HG02973 (cell line): ENCODE data around the gene CRTC1.

Experiments
- ATAC-seq: cut with Tn5 transposase; IDR thresholded peaks from one replicate; pipeline ENCODE4 v1.9.1; 2021; ENCODE audit warnings: moderate library complexity; ENCODE audit not compliant: unreplicated experiment

The CRTC1 gene

GRCh38 chr19:18699403-18700054 lies 16.0 kb downstream of the CRTC1 start:
- ATAC-seq, result no peak

DNA sequence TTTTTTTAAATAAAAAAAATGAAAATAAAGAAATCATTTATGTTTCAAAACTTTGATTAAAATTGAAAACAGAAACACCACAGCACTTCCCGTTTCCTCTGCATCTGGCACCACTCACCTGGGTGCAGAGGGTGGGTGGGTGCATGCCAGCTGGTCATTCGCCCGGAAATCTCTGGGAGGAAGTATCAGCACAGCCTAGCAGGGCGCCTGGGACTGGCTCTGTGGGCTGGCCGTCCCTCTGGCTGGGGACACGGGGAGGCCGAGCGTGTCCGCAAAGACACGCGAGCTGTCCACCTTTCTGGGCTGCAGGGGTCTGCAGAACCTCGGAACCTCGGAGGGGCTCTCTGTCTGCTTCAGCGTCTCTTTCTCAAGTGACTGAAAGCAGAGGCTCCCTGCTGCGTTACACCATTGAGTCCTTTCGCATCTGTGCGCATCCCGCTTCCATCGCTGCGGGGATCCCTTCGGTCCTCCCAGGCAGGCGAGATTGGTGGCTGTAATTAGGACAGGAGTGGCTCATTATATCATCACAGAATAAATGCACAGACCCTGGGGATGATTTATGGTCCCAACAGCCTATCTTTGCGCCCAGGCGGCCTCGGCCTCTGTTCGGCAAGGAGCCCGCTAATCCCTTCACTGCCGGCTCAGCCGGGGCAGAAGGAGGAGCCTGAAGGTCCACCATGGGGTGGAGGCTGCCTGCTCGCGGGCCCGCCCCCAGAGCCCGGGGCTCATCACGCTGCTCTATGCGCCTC lies 17.2 kb downstream of the CRTC1 start:
- peak; percentile 68 for ATAC-seq

GRCh38 chr19:18701250-18701608 lies 17.7 kb downstream of the CRTC1 start:
- peak; percentile 12 for ATAC-seq

DNA sequence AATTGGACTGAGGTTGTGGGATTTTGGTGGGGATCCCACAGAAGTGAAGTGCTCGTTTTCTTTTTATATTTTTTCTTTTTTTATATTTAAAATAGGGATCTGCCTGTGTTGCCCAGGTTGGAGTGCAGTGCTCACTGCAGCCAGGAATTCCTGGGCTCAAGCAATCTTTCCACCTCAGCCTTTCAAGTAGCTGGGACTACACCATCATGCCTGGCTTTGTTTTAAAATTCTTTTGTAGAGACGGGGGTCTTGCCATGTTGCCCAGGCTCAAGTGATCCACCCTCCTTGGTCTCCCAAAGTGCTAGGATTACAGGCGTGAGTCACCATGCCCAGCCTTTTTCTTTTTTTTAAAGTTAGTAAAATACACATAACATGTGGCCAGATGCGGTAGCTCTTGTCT lies 20.6 kb downstream of the CRTC1 start:
- ATAC-seq, result no peak

GRCh38 chr19:18704971-18705370 lies 21.5 kb downstream of the CRTC1 start:
- no peak for ATAC-seq

GRCh38 chr19:18708452-18709231 lies 25.2 kb downstream of the CRTC1 start:
- ATAC-seq, result no peak

- ATAC-seq, result no peak
Measured at GRCh38 chr19:18709546-18709945, 26.1 kb downstream of the CRTC1 start.

DNA sequence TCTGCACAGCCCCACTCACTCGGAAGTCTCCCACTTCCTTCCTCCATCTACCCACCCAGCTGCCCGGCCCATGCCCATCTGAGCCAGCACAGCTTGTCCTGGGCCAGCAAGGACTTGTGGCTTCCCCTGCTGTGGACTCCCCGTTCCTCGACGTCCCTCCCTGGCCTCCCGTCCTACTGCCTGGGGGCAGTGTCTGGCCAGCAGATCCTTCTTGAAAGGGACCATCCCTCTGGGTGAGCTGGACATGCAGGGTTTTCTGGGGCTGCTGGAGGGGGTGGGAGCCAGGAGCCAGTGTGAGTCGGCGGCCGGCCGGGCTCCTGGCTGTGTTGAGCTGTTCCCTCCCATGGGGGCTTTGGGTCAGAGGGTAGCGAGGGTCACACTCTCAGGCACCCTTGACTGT lies 26.7 kb downstream of the CRTC1 start:
- no peak for ATAC-seq

DNA sequence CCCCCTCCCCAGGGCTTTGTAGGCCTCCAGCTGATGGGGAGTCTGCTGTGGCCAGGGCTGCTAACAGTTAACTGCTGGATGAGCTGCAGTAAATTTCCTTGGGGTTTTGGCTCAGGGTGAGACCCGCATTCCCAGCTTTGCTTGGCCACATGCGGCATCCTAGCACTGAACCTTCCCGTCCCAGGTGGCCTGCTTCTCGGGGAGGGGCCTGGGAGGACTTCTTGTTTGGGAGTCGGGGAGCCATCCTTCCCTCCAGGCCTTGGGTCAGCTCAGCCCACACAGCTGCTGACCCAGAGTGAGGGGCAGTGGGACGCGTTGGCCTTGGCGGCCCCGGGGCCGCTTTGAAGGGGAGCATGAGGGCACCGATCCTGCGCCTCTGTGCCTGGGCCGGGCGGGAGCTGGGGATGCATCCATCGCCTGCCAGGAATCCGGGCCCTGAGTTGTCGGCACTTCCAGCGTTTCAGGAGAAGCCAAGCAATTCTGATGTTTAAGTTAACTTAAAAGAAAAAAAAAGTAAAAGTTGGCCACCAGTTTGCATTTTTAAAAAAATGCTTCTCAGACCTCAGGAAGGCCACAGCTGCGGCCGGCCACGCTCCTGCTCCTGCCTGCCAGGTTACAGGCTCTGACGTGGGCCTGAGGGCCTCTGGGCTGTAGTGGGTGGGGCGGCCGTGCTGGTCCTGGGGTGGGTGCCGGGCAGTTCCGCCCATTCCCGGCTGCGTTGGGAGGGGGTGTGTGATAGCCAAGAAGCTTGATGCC lies 27.7 kb downstream of the CRTC1 start:
- no peak for ATAC-seq

DNA sequence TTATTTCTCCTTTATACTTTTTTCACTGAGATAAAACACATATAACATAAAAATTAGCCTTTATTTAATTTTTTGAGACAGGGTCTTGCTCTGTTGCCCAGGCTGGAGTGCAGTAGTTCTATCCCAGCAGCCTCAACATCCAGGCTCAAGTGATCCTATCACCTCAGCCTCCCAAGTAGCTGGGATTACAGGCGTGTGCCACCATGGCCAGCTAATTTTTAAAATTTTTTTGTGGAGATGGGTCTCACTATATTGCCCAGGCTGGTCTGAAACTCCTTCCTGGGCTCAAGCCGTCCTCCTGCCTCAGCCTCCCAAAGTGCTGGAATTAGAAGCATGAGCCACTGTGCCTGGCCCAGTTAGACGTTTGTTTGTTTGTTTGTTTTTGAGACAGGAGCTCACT lies 28.4 kb downstream of the CRTC1 start:
- no peak for ATAC-seq

GRCh38 chr19:18712981-18713380 lies 29.5 kb downstream of the CRTC1 start:
- ATAC-seq, result no peak

DNA sequence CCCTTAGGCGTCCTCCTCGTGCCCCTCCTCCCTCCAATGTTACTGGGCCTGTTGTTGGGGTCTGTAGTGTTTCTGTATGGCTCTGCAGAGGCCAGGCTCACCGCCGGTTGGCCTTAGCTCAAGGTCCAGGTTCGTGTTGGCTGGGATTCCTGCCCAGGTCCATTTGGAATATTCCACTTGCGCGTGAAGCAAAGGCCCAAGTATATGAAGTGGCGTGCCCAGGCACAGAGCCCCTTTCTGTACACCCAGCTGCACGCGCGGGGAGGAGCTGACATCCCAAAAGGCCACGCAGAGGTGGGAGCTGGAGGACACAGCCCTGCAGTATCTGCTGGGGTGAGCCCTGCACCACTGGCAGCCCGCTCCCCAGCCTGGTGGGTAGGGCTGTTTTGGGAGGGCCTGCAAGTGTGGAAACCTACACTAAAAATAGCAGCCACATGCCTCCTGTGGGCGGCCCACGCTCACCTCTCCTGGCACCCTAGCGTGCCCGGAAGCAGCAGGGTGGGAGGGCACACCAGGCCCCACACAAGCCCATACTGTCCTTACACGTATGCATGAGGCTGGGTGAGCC lies 30.2 kb downstream of the CRTC1 start:
- ATAC-seq, result no peak

- no peak for ATAC-seq
Measured at GRCh38 chr19:18715416-18715815, 31.9 kb downstream of the CRTC1 start.

- no peak for ATAC-seq
Measured at GRCh38 chr19:18716857-18717256, 33.4 kb downstream of the CRTC1 start.

DNA sequence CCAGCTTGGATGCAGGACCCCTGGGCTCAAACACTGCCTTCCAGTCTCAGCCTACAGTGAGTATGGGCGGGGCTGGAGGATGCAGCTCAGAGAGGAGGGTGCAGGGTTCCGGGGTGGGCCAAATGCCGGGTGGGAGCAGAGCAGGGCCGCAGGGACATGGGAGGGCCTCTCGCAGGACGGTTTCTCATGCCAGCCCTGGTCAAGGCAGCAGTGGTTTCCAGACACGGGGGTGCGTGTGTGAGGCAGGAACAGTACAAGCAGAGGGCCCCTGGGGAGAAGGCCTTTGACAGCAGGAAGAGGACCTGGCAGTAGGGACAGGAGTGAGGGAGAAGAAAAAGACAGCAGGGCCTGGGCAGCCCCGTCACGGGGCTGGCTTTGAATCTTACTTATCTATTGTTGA lies 34.1 kb downstream of the CRTC1 start:
- no peak for ATAC-seq

DNA sequence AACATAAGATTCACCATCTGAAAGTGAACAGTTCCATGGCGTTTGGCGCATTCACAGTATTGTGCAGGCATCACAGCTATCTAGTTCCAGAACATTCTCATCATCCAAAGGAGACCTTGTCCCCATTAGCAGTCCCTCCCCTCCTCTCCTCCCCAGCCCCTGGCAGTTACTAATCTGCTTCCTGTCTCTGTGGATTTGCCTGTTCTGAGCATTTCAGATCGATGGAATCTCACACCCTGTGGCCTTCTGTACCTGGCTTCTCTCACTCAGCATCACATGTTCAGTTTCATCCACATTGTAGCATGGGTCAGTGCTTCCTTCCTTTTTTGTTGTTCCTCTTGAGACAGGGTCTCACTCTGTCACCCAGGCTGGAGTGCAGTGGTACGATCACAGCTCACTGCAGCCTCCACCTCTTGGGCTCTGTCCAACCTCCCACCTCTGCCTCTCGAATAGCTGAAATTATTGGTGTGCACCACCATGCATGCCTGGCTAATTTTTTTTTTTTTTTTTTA lies 34.6 kb downstream of the CRTC1 start:
- ATAC-seq, result no peak

- no peak for ATAC-seq
Measured at GRCh38 chr19:18718846-18719458, 35.5 kb downstream of the CRTC1 start.

- no peak for ATAC-seq
Measured at GRCh38 chr19:18719541-18719940, 36.1 kb downstream of the CRTC1 start.

GRCh38 chr19:18723871-18724377 lies 40.4 kb downstream of the CRTC1 start:
- ATAC-seq, result no peak
